Esophagus muscularis mucosa (tissue), 4 donors: ENCODE results near the gene RTN3. TPM values are rescaled to one million over a fixed set of nuclear protein-coding genes. Genes with fewer than 3 reads are reported as not detected.

Experiments
- DNase-seq: peaks from one replicate; pipeline ENCODE4 v3.0.0-alpha.2; 2017; ENCODE audit errors: extremely low spot score
- H3K27ac ChIP-seq, 4 donors: fragments of 200-600 bp; sonication (generic); replicated peaks in 1 of 4; 1 replicate in 3 of 4; 2 replicates in 1 of 4; pipeline ENCODE4 v1.5.1; 2016 to 2019; ENCODE audit warnings: mild to moderate bottlenecking in 1 of 4
- H3K27me3 ChIP-seq, 4 donors: fragments of 200-600 bp; sonication (generic); one replicate each; pipeline versions ENCODE4 v1.5.1 to v1.6.0; 2016 to 2019
- H3K36me3 ChIP-seq, 4 donors: fragments of 200-600 bp; sonication (generic); one replicate each; pipeline ENCODE4 v1.5.1; 2016 to 2019
- H3K4me1 ChIP-seq, 4 donors: fragments of 200-600 bp; sonication (generic); one replicate each; pipeline ENCODE4 v1.5.1; 2016 to 2019
- H3K4me3 ChIP-seq, 4 donors: fragments of 200-600 bp; sonication (generic); 1 replicate in 2 of 4; 2 replicates in 2 of 4; pipeline ENCODE4 v1.5.1; 2016 to 2019; ENCODE audit warnings: mild to moderate bottlenecking in 4 of 4, moderate library complexity in 1 of 4
- H3K9me3 ChIP-seq, 4 donors: fragments of 200-600 bp; sonication (generic); 1 replicate in 3 of 4; 2 replicates in 1 of 4; pipeline ENCODE4 v1.5.1; 2016 to 2019
- CTCF ChIP-seq, 3 experiments: fragments of 200-600 bp in 2 of 3; fragments of 450-650 bp in 1 of 3; sonication (generic) in 2 of 3; IDR thresholded peaks; one replicate each; pipeline ENCODE4 v1.5.1; 2017 to 2019; ENCODE audit warnings: antibody characterized with exemption in 3 of 3, mild to moderate bottlenecking in 2 of 3, moderate library complexity in 1 of 3
- EP300 ChIP-seq: sonication (generic); formaldehyde crosslinking; IDR thresholded peaks from one replicate; pipeline ENCODE4 v1.6.1; 2017; ENCODE audit warnings: antibody characterized with exemption
- POLR2A ChIP-seq: fragments of 450-650 bp; IDR thresholded peaks from one replicate; pipeline ENCODE4 v1.6.1; 2017; ENCODE audit warnings: antibody characterized with exemption, moderate library complexity, mild to moderate bottlenecking, low read depth
- POLR2AphosphoS5 ChIP-seq, 2 donors: sonication (generic); formaldehyde crosslinking; IDR thresholded peaks; one replicate each; pipeline ENCODE4 v1.6.1; 2017; ENCODE audit warnings: antibody characterized with exemption in 2 of 2
- WGBS: methylation state at CpG from one replicate; pipeline ENCODE4 v1.1.5; 2018; 5-methylcytosine and 5-hydroxymethylcytosine counted together
- intact Hi-C: fragments of 100-400 bp; cut with DNase I; formaldehyde crosslinking; loops from one replicate; pipeline ENCODE4 v1.15.1; 2023
- total RNA-seq, 4 donors: library from RNA; depleted of rRNA; stranded (reverse); fragments of >200 nt; gene quantifications; one replicate each; pipeline versions ENCODE4 v1.1.0 to v1.2.1, GENCODE V29; 2016

The RTN3 gene
- total RNA-seq, 4 donors from 2014 or later, result 79.5 to 97.4 (median 87.1) TPM

GRCh38 chr11:63745304-63746170 is 64.2 kb downstream of the RTN3 start:
- peaks cover 5 to 14% (median 10%) of the 10 kb centered on the region in 4 donors for H3K36me3 ChIP-seq
- no peak overlapping the region for H3K4me3 ChIP-seq
- intact Hi-C loops, result no loop called here
- no peak overlapping the region for H3K27ac ChIP-seq
- no peak for TF ChIP-seq POLR2A
- TF ChIP-seq POLR2AphosphoS5 (IDR thresholded peaks at IDR 0.05), result no peak
- TF ChIP-seq CTCF (IDR thresholded peaks at IDR 0.05), result peak in 1 of 3 experiments; percentile 19
- H3K4me1 ChIP-seq, result no peaks in the 10 kb centered on the region
- H3K9me3 ChIP-seq, result no peaks in the 10 kb centered on the region
- DNase-seq, result no peak
- H3K27me3 ChIP-seq, result no peaks in the 10 kb centered on the region
- WGBS, result 80% methylated on average over 13 of the region's 13 CpGs

- WGBS, result 67% methylated on average over 3 of the region's 3 CpGs
- intact Hi-C loops, result no loop called here
Observed at GRCh38 chr11:63747011-63747410, 65.7 kb downstream of the RTN3 start.

GRCh38 chr11:63749624-63750023 is 68.3 kb downstream of the RTN3 start:
- H3K27me3 ChIP-seq, result no peaks in the 10 kb centered on the region
- no peak overlapping the region for H3K4me3 ChIP-seq
- TF ChIP-seq EP300 (no peak), POLR2A (no peak), CTCF (IDR thresholded peaks at IDR 0.05) (no peak), POLR2AphosphoS5 (IDR thresholded peaks at IDR 0.05) (no peak)
- WGBS, result 96% methylated on average over 4 of the region's 4 CpGs
- DNase-seq, result no peak
- intact Hi-C loops, result no loop called here
- H3K9me3 ChIP-seq, result no peaks in the 10 kb centered on the region
- H3K4me1 ChIP-seq, result no peaks in the 10 kb centered on the region
- H3K36me3 ChIP-seq, result peaks cover 17 to 46% (median 40%) of the 10 kb centered on the region in 4 donors
- H3K27ac ChIP-seq, result no peak overlapping the region

More at GRCh38 chr11:63747011-63747410, 65.7 kb downstream of the RTN3 start:
- H3K9me3 ChIP-seq, result no peaks in the 10 kb centered on the region
- no peaks in the 10 kb centered on the region for H3K27me3 ChIP-seq
- no peaks in the 10 kb centered on the region for H3K4me1 ChIP-seq
- peaks cover 17 to 29% (median 24%) of the 10 kb centered on the region in 4 donors for H3K36me3 ChIP-seq
- no peak for DNase-seq
- TF ChIP-seq POLR2AphosphoS5 (IDR thresholded peaks at IDR 0.05) (no peak), EP300 (no peak), CTCF (IDR thresholded peaks at IDR 0.05) (no peak), POLR2A (no peak)
- no peak overlapping the region for H3K4me3 ChIP-seq
- no peak overlapping the region for H3K27ac ChIP-seq

- no peak overlapping the region for H3K4me3 ChIP-seq
- intact Hi-C loops, result no loop called here
- H3K9me3 ChIP-seq, result no peaks in the 10 kb centered on the region
- no peak for DNase-seq
- H3K4me1 ChIP-seq, result peaks cover 5 to 11% (median 8%) of the 10 kb centered on the region in 4 donors
- H3K27me3 ChIP-seq, result no peaks in the 10 kb centered on the region
- WGBS, result 87% methylated on average over 5 of the region's 5 CpGs
- H3K27ac ChIP-seq, result no peak overlapping the region
- no peak for TF ChIP-seq POLR2AphosphoS5 (IDR thresholded peaks at IDR 0.05)
- TF ChIP-seq EP300, result no peak
- no peak for TF ChIP-seq POLR2A
- no peak for TF ChIP-seq CTCF (IDR thresholded peaks at IDR 0.05)
- H3K36me3 ChIP-seq, result peaks cover 0 to 67% (median 51%) of the 10 kb centered on the region in 4 donors
Observed at GRCh38 chr11:63756919-63757761, 75.8 kb downstream of the RTN3 start.
